ENCODE measurements around the gene CENPT. TPM values are rescaled to one million over a fixed set of nuclear protein-coding genes. Genes with fewer than 3 reads are reported as not detected.

Gene CENPT
- total and polyA plus RNA-seq, 2 of the 13 experiments (the other 11 are each of a cell fraction or from before 2014, with no cell fraction given): 40.9 to 43.3 TPM

DNA sequence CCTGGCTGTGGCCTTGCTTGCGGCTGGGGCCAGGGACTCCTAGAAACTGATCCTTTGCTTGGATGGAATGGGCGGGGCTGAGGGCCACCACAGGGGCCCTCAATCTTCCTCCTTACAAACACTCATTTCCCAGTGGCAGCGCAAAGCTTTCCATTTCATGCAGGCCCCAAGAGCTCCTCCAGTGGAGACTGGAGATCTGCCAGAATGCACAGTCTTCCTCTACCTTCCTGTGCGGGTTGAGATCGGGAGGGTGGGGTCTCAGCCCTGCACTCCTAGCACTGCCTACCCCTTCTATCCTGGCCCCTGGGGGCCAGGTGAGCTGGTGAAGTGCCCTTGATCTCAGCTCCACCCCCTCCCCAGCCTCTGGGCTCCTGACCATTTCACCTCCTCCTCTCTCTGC lies 38.9 kb upstream of the CENPT start (continued):
- no peak for TF ChIP-seq THAP9 (CRISPR knock-in tag; IDR thresholded peaks at IDR 0.05; ENCODE audit: borderline replicate concordance)
- TF ChIP-seq SKI (IDR thresholded peaks at IDR 0.05; ENCODE audit: partially characterized antibody): no peak
- no peak for TF ChIP-seq PRMT3 (CRISPR knock-in tag; IDR thresholded peaks at IDR 0.05; ENCODE audit: borderline replicate concordance, low read depth)
- no peak for TF ChIP-seq ZNF543 (CRISPR knock-in tag; IDR thresholded peaks at IDR 0.05)
- TF ChIP-seq ZSCAN30 (CRISPR knock-in tag; IDR thresholded peaks at IDR 0.05): no peak

DNA sequence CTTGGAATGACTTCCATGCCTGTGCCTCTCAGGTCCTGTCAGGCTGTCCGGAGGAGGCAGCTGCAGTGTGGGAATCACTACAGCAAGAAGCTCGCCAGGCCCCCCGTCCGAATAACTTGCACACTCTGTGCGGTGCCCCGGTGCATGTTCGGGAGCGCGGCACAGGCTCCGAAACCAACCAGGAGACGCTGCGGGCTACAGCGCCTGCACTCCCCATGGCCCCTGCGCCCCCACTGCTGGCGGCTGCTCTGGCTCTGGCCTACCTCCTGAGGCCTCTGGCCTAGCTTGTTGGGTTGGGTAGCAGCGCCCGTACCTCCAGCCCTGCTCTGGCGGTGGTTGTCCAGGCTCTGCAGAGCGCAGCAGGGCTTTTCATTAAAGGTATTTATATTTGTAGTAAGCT lies 38.5 kb upstream of the CENPT start:
- intact Hi-C loops (cut with micrococcal nuclease; ENCODE audit: unreplicated experiment) (no loop called here), in situ Hi-C loops (cut with HindIII; ENCODE audit: extremely low pct_ligation_motif_present, low pct_unique_long_range_greater_than_20kb) (loop anchor here (5.0 to 10.0 kb wide), 2 partner anchors 41 to 159 kb away; no protein-coding TSS in a partner anchor)
- 98% methylated on average over 10 of the region's 19 CpGs for WGBS (ENCODE audit: low lambda C conversion rate)
- no TSS peak for BruUV-seq (replicated peaks)
- peaks cover 23 to 45% of the 10 kb centered on the region in 2 experiments for H3K36me3 ChIP-seq (replicated peaks in 1 of 2; ENCODE audit: control insufficient read depth in 1 of 2, insufficient read depth in 2 of 2, low read length in 2 of 2)
- TF ChIP-seq AGO2 (optimal IDR thresholded peaks at IDR 0.05; ENCODE audit: low read depth, low read length) (peak; percentile 18), ZBTB33 (CRISPR knock-in tag; IDR thresholded peaks at IDR 0.05) (peak; percentile 49), ARNT2 (CRISPR knock-in tag; IDR thresholded peaks at IDR 0.05; ENCODE audit: low read depth) (no peak)
- H4K20me1 ChIP-seq (ENCODE audit: insufficient read depth, low read length): no peaks in the 10 kb centered on the region
- H3K4me1 ChIP-seq (ENCODE audit: insufficient read depth, low read length): peaks cover 31% of the 10 kb centered on the region
- ChIA-PET CTCF (ENCODE audit: low intra/inter-chr PET ratio, low total read pairs) (interaction anchor here (5.3 kb wide), 1 partner anchor 42 kb away, joined by 63 read pairs; no protein-coding TSS in a partner anchor), POLR2A (interaction anchor here (1.0 to 1.2 kb wide), 2 partner anchors 28 to 49 kb away, joined by 3 to 4 read pairs; no protein-coding TSS in a partner anchor)
- H3K4me2 ChIP-seq (ENCODE audit: low read depth, low read length): no peak overlapping the region
- H3K27me3 ChIP-seq (ENCODE audit: control insufficient read depth in 1 of 2, insufficient read depth in 2 of 2, low read length in 2 of 2): no peaks in the 10 kb centered on the region
- H3K9ac ChIP-seq (ENCODE audit: insufficient read depth, low read depth, low read length): no peak overlapping the region
- DNase-seq (ENCODE audit: low spot score) (no peak), ATAC-seq (no peak), FAIRE-seq (no peak)
- H3K79me2 ChIP-seq (ENCODE audit: insufficient read depth, low read length): no peaks in the 10 kb centered on the region
- H3K27ac ChIP-seq (ENCODE audit: extremely low read length, insufficient read depth, low read length): no peak overlapping the region
- H2AFZ ChIP-seq (ENCODE audit: low read length): no peak overlapping the region
- no peak overlapping the region for H3K4me3 ChIP-seq (replicated peaks in 1 of 3; ENCODE audit: insufficient read depth in 1 of 3, low read depth in 2 of 3, low read length in 3 of 3)
- no peaks in the 10 kb centered on the region for H3K9me3 ChIP-seq (ENCODE audit: low read length)
